OCI-LY3 (cell line): ENCODE measurements around the gene AXIN2.

ENCODE experiments used
- H2AFZ ChIP-seq: fragments of 200-600, 300-600 bp; shearing (Covaris generic); 2 replicates; pipeline ENCODE4 v1.6.0; 2014; ENCODE audit warnings: antibody characterized with exemption, low read depth, low read length
- H3K27ac ChIP-seq: fragments of 200-600, 300-600 bp; sonication (generic); 2 replicates; pipeline ENCODE4 v1.5.1; 2014; ENCODE audit warnings: mild to moderate bottlenecking, low read length, moderate library complexity, mixed read lengths
- H3K27me3 ChIP-seq: fragments of 200-600, 300-600 bp; sonication (generic); 2 replicates; pipeline ENCODE4 v1.6.1; 2014; ENCODE audit warnings: low read depth, low read length, mixed read lengths
- H3K36me3 ChIP-seq: fragments of 200-600, 300-600 bp; sonication (generic); replicated peaks from 2 replicates; pipeline ENCODE3; 2014; ENCODE audit warnings: low read depth, low read length, mixed read lengths
- H3K4me1 ChIP-seq: fragments of 300-600, 200-600 bp; sonication (generic); 2 replicates; pipeline ENCODE4 v1.6.1; 2014; ENCODE audit warnings: low read length, mixed read lengths
- H3K4me2 ChIP-seq: fragments of 200-600, 300-600 bp; sonication (generic); 2 replicates; pipeline ENCODE4 v1.6.1; 2014; ENCODE audit warnings: low read length, mixed read lengths
- H3K4me3 ChIP-seq: fragments of 300-600, 200-600 bp; sonication (generic); 2 replicates; pipeline ENCODE4 v1.5.1; 2014; ENCODE audit warnings: antibody characterized with exemption, mild to moderate bottlenecking, low read length, moderate library complexity
- H3K79me2 ChIP-seq: fragments of 300-600, 200-600 bp; shearing (Covaris generic); 2 replicates; pipeline ENCODE4 v1.6.1; 2014; ENCODE audit warnings: mild to moderate bottlenecking, low read length, mixed read lengths
- H3K9ac ChIP-seq: fragments of 300-600, 200-600 bp; shearing (Covaris generic); 2 replicates; pipeline ENCODE4 v1.6.0; 2014; ENCODE audit warnings: mild to moderate bottlenecking, low read length, moderate library complexity
- H3K9me3 ChIP-seq: fragments of 200-600, 300-600 bp; shearing (Covaris generic); 2 replicates; pipeline ENCODE4 v1.6.1; 2014; ENCODE audit warnings: low read length, mixed read lengths; ENCODE audit not compliant: insufficient read depth
- H4K20me1 ChIP-seq: fragments of 200-600, 300-600 bp; sonication (generic); 2 replicates; pipeline ENCODE4 v1.6.1; 2016; ENCODE audit warnings: low read length, mixed read lengths; ENCODE audit not compliant: insufficient read depth
- EZH2phosphoT487 ChIP-seq: fragments of 200-600 bp; shearing (Covaris generic); IDR thresholded peaks from 2 replicates; pipeline ENCODE4 v1.6.1; 2018; ENCODE audit warnings: antibody characterized with exemption, mixed run types, low read depth
- TF ChIP-seq, protein P1 (sequence below): fragments of 200-600, 300-600 bp; sonication (generic); IDR thresholded peaks from 2 replicates; pipeline ENCODE4 v1.5.1; 2014; ENCODE audit warnings: antibody characterized with exemption, low read length, low read depth

AXIN2 gene

DNA sequence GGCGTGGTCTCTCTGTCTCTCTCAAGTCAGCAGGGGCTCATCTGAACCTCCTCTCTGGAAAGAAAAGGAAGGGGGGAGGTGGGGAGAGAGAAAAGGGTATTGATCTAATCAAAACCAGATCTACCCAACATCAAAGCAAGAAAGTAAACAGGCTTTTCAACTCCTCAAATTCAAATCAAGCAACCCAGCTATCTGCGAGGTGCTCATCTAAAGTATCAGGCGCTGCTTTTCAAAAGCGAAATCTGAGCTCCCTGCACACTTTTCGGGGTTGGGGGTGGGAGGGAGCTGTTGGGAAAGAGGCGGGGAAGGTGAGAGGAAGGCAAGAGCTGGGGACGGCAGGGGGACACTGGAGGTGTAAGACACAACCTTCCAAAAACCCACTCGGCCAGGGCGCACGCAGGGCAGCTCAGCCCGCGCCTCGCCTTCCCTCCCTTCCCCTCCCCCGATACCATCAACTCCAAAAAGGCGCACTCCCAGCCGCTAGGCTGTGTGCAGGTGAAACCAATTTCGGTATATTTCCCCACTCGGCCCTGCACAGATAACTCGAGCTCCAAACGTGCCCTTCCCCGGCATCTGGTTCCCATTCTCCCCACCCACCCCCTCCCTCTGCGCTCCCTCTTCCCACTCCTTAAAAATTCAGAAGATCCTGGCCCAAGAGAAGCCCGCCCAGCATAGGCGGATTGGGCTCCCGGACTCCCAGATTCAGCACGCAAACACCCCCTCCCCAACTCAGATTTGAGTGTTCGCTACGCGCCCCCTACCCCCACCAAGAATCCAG, 2.6 kb downstream of the AXIN2 start:
- Histone ChIP-seq H3K4me2 (peak overlapping the region; percentile 51), H3K9ac (no peak overlapping the region), H3K9me3 (no peaks in the 10 kb centered on the region), H3K4me3 (peak overlapping the region; percentile 82), H2AFZ (no peak overlapping the region), H3K79me2 (peaks cover 8% of the 10 kb centered on the region; the same call in 1 of the 2 replicates), H3K4me1 (peaks cover 22% of the 10 kb centered on the region), H4K20me1 (peaks cover 6% of the 10 kb centered on the region), H3K27me3 (no peaks in the 10 kb centered on the region), H3K36me3 (no peaks in the 10 kb centered on the region), H3K27ac (no peak overlapping the region)
- TF ChIP-seq, protein P1, sequence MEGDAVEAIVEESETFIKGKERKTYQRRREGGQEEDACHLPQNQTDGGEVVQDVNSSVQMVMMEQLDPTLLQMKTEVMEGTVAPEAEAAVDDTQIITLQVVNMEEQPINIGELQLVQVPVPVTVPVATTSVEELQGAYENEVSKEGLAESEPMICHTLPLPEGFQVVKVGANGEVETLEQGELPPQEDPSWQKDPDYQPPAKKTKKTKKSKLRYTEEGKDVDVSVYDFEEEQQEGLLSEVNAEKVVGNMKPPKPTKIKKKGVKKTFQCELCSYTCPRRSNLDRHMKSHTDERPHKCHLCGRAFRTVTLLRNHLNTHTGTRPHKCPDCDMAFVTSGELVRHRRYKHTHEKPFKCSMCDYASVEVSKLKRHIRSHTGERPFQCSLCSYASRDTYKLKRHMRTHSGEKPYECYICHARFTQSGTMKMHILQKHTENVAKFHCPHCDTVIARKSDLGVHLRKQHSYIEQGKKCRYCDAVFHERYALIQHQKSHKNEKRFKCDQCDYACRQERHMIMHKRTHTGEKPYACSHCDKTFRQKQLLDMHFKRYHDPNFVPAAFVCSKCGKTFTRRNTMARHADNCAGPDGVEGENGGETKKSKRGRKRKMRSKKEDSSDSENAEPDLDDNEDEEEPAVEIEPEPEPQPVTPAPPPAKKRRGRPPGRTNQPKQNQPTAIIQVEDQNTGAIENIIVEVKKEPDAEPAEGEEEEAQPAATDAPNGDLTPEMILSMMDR = no peak
- no peak for TF ChIP-seq EZH2phosphoT487

DNA sequence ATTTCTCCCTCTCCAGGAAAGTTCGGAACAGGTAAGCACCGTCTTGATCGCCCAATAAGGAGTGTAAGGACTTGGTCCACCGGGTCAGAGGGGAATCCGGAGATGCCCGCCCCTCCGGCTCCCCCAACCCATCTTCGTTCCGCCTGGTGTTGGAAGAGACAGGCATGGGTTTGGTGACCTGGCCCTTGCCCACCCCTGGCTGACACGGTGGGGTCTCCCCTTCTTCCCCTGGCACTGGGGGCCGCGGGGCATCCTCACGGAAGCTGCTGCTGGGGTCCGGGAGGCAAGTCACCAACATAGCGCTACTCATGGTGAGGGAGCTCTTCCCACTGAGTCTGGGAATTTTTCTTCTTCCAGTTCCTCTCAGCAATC, 3.2 kb downstream of the AXIN2 start:
- TF ChIP-seq EZH2phosphoT487 = no peak
- TF ChIP-seq, protein P1 = no peak
- H2AFZ ChIP-seq = no peak overlapping the region
- peaks cover 22% of the 10 kb centered on the region for H3K4me1 ChIP-seq
- peaks cover 6% of the 10 kb centered on the region for H4K20me1 ChIP-seq
- H3K4me3 ChIP-seq = no peak overlapping the region
- H3K27me3 ChIP-seq = no peaks in the 10 kb centered on the region
- H3K36me3 ChIP-seq = no peaks in the 10 kb centered on the region
- H3K9ac ChIP-seq = no peak overlapping the region
- H3K9me3 ChIP-seq = no peaks in the 10 kb centered on the region
- H3K79me2 ChIP-seq = peaks cover 8% of the 10 kb centered on the region; the same call in 1 of the 2 replicates
- H3K27ac ChIP-seq = no peak overlapping the region
- no peak overlapping the region for H3K4me2 ChIP-seq

DNA sequence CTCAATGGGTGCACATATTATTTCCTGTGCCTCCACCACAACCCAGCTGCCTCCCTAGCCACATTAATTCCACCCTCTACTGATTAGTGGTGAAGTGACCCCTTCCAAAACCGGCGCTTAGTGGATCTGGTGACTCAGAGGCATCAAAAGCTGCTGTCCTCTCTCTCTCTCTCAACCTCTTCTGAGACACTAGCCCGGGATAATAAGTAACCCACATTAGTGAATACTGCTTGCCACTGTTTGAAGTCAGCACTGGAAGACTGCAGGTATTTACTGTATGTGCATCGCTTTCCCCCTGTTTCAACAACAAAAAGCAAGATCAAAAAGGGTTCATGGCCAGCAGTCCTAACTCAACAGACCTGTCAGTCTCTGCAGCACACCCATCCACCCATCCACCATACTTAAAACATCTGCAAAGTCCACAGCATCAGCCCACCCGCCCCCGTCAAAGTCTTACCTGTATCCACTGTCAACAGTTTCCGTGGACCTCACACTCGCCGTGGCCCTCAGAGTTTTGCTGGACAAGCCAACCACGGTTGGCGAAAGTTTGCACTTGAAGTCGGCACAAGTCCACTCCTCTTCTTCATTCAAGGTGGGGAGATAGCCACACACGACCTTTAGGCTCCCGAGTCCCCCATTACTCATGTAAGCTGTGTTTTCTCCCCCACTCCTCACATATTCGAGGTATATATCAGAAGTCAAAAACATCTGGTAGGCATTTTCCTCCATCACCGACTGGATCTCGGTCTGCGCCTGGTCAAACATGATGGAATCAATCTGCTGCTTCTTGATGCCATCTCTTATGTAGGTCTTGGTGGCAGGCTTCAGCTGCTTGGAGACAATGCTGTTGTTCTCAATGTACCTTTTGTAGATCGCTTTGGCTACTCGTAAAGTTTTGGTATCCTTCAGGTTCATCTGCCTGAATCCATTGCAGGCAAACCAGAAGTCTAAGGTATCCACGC, 3.8 kb downstream of the AXIN2 start:
- Histone ChIP-seq H3K9ac (no peak overlapping the region), H4K20me1 (peaks cover 6% of the 10 kb centered on the region), H3K79me2 (peaks cover 8% of the 10 kb centered on the region; the same call in 1 of the 2 replicates), H3K27me3 (no peaks in the 10 kb centered on the region), H3K9me3 (no peaks in the 10 kb centered on the region), H3K4me2 (no peak overlapping the region; the same call in 1 of the 2 replicates), H2AFZ (no peak overlapping the region), H3K27ac (no peak overlapping the region), H3K4me3 (no peak overlapping the region), H3K36me3 (no peaks in the 10 kb centered on the region), H3K4me1 (peaks cover 27% of the 10 kb centered on the region)
- TF ChIP-seq, protein P1 = no peak
- TF ChIP-seq EZH2phosphoT487 = no peak
